ENCODE measurements around the gene DTHD1. TPM values are rescaled to one million over a fixed set of nuclear protein-coding genes. Genes with fewer than 3 reads are reported as not detected.

Gene DTHD1
- total RNA-seq, 1 donor from 2014 or later, result not detected

DNA sequence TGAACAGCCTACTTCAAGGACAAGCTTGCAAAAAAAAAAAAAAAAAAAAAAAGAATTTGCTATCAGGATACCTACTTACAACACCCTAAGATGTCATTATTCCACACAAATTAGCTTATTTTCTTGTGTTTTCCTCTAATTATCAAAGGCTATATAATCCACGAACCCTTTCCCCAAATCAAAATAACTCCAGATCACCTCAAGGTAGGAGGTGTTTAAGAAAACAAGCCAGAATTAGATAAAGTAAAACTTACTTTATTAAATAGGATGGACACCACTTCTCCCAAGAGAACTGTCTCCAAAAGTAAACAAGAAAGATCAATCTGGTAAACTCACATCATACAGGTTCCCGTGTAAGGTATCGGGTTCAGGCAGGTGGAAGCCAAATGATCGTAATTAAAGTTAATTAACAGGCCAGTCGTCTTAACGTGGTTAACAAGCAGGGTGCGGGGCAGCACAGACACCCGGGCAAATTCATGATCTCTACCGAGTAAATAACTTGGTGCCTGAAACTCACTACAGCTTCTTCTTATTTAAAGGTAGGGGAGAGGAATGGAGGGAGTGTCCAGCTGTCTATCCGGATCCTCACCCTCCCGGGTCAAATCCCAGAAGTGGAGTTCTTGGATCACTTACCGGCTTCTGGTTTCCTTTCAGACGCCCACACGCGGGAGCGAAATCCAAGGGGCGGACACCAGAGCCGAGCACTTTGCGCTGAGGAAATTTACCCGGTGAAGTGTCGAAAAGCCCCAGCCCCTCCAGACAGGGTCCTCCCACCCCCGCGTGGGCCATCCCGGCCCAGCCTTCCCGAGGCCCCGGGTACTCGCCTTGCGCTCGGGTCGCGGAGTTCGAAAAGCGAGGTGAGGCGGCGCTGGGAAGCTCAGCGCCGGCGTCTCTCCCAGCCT lies 37.8 kb upstream of the DTHD1 start:
- FAIRE-seq, result no peak
- H3K9me3 Mint-ChIP-seq (ENCODE audit: unreplicated experiment), result no peaks in the 10 kb centered on the region

DNA sequence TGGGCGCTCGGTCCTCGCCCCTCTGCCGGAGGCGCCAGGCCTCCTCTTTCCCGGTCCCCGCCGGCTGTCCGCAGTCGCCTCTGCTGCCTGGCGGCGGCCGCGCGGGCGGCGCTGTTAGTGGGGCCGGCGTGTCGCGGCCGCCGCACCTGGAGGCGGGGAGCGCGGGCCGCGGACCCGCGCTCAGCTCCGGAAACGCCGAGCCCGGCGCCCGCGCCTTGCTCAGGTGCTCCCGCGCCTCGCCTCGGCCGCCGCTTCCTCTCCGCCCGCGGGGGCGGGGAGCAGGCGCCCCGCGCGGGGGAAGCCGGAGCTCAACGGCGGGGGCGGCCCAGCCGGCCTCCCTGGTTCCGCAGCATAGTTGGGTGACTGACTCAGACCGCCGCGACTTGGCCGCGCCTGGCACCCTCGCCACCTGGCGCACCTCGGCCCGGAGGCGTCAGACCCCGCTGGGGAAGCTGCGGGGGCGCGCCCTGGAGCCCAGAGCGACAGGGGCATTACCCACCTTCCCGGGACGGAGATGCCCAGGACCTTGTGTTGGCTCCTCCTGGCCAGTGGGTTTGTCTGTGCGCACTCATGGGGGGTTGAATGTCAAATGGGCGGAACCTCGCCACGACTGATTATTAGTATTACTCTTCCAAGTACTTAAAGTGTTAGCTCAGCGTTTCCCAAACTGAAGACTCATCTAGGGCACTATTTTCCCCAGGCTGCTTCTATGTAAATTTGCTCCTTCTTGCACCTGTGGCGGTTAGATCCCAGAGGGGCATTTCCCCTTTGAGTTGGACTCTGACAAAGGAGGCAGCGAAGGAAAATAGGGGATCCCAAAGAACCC lies 36.9 kb upstream of the DTHD1 start, which contains the start of gene ARAP2:
ARAP2 (minus strand) TSS at position 258 of the 826 bp plus-strand sequence. CDS start 15,028 bp downstream, outside the sequence.
- Mint-ChIP-seq H3K27ac (ENCODE audit: unreplicated experiment) (peak within 1 kb of the TSS; percentile 93), H3K27me3 (ENCODE audit: low read depth, unreplicated experiment) (no peaks in the 10 kb centered on the region), H3K36me3 (ENCODE audit: low read depth, unreplicated experiment) (no peaks in the 10 kb centered on the region), H3K4me3 (ENCODE audit: unreplicated experiment) (peak within 1 kb of the TSS; percentile 90), H3K9me3 (ENCODE audit: unreplicated experiment) (no peaks in the 10 kb centered on the region), H3K4me1 (ENCODE audit: low read depth, unreplicated experiment) (peaks cover 16% of the 10 kb centered on the region)
- no peak for TF ChIP-seq EZH2 (IDR thresholded peaks at IDR 0.05; ENCODE audit: insufficient read depth, low read length)
- TF ChIP-seq, protein P1, sequence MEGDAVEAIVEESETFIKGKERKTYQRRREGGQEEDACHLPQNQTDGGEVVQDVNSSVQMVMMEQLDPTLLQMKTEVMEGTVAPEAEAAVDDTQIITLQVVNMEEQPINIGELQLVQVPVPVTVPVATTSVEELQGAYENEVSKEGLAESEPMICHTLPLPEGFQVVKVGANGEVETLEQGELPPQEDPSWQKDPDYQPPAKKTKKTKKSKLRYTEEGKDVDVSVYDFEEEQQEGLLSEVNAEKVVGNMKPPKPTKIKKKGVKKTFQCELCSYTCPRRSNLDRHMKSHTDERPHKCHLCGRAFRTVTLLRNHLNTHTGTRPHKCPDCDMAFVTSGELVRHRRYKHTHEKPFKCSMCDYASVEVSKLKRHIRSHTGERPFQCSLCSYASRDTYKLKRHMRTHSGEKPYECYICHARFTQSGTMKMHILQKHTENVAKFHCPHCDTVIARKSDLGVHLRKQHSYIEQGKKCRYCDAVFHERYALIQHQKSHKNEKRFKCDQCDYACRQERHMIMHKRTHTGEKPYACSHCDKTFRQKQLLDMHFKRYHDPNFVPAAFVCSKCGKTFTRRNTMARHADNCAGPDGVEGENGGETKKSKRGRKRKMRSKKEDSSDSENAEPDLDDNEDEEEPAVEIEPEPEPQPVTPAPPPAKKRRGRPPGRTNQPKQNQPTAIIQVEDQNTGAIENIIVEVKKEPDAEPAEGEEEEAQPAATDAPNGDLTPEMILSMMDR (IDR thresholded peaks at IDR 0.05; ENCODE audit: insufficient read depth, low read depth, low read length), result no peak
- peak within 1 kb of the TSS; percentile 74 for H3K9ac ChIP-seq (ENCODE audit: low read length)
- H3K4me3 ChIP-seq (ENCODE audit: insufficient read depth, low read depth, low read length), result peak within 1 kb of the TSS; percentile 70
- H3K36me3 ChIP-seq (ENCODE audit: insufficient read depth, low read length), result no peaks in the 10 kb centered on the region
- no peaks in the 10 kb centered on the region for H3K27me3 ChIP-seq (ENCODE audit: insufficient read depth, low read length)
- peak within 1 kb of the TSS; percentile 82 for H3K4me2 ChIP-seq (ENCODE audit: low read length)
- peaks cover 10% of the 10 kb centered on the region for H3K4me1 ChIP-seq (ENCODE audit: insufficient read depth, low read length)
- H4K20me1 ChIP-seq (ENCODE audit: insufficient read depth, low read length), result no peaks in the 10 kb centered on the region
- peak within 1 kb of the TSS; percentile 88 for H2AFZ ChIP-seq (ENCODE audit: low read depth, low read length)
- no peaks in the 10 kb centered on the region for H3K9me3 ChIP-seq (ENCODE audit: insufficient read depth, low read depth, low read length)
- peak; percentile 53 for DNase-seq (ENCODE audit: low read depth)
- peak within 1 kb of the TSS; percentile 49 for H3K27ac ChIP-seq (ENCODE audit: low read depth, low read length)
- H3K79me2 ChIP-seq (ENCODE audit: insufficient read depth, low read length), result peaks cover 17% of the 10 kb centered on the region
- no peak for FAIRE-seq

More for the DNA sequence above, 37.8 kb upstream of the DTHD1 start:
- Histone ChIP-seq H3K27me3 (ENCODE audit: insufficient read depth, low read length) (no peaks in the 10 kb centered on the region), H4K20me1 (ENCODE audit: insufficient read depth, low read length) (no peaks in the 10 kb centered on the region), H3K9ac (ENCODE audit: low read length) (peak overlapping the region; percentile 74), H2AFZ (ENCODE audit: low read depth, low read length) (peak overlapping the region; percentile 88), H3K4me1 (ENCODE audit: insufficient read depth, low read length) (peaks cover 10% of the 10 kb centered on the region), H3K4me2 (ENCODE audit: low read length) (peak overlapping the region; percentile 82), H3K4me3 (ENCODE audit: insufficient read depth, low read depth, low read length) (peak overlapping the region; percentile 70), H3K79me2 (ENCODE audit: insufficient read depth, low read length) (peaks cover 19% of the 10 kb centered on the region), H3K9me3 (ENCODE audit: insufficient read depth, low read depth, low read length) (no peaks in the 10 kb centered on the region), H3K36me3 (ENCODE audit: insufficient read depth, low read length) (no peaks in the 10 kb centered on the region), H3K27ac (ENCODE audit: low read depth, low read length) (peak overlapping the region; percentile 27)
- H3K36me3 Mint-ChIP-seq (ENCODE audit: low read depth, unreplicated experiment), result no peaks in the 10 kb centered on the region
- no peaks in the 10 kb centered on the region for H3K27me3 Mint-ChIP-seq (ENCODE audit: low read depth, unreplicated experiment)
- peak overlapping the region; percentile 93 for H3K27ac Mint-ChIP-seq (ENCODE audit: unreplicated experiment)
- TF ChIP-seq, protein P1 (IDR thresholded peaks at IDR 0.05; ENCODE audit: insufficient read depth, low read depth, low read length), result no peak
- no peak for TF ChIP-seq EZH2 (IDR thresholded peaks at IDR 0.05; ENCODE audit: insufficient read depth, low read length)
- peaks cover 16% of the 10 kb centered on the region for H3K4me1 Mint-ChIP-seq (ENCODE audit: low read depth, unreplicated experiment)
- peak overlapping the region; percentile 90 for H3K4me3 Mint-ChIP-seq (ENCODE audit: unreplicated experiment)
- DNase-seq (ENCODE audit: low read depth), result peak; percentile 53

All from astrocyte (in vitro differentiated cells and primary cell).